A673 (cell line): Measurements from ENCODE around the gene THAP11. TPM values are rescaled to one million over a fixed set of nuclear protein-coding genes. Genes with fewer than 3 reads are reported as not detected.

Experiments used
- BruUV-seq: library from RNA; stranded (reverse); fragments of 400-500 nt; replicated peaks from 2 replicates; lab custom pipeline; 2021; lab: Mats Ljungman, UMichigan
- CTCF ChIA-PET: fragments of 300-600 bp; sonication (Branson Sonifier 250); formaldehyde crosslinking; loops from one replicate; lab custom pipeline; 2022; ENCODE audit warnings: antibody characterized with exemption; lab: Charles Lee
- POLR2A ChIA-PET: fragments of 300-600 bp; sonication (Branson Sonifier 250); formaldehyde crosslinking; loops from one replicate; lab custom pipeline; 2022; ENCODE audit warnings: antibody characterized with exemption; ENCODE audit not compliant: low non-redundant PET; lab: Charles Lee
- DNase-seq: peaks from one replicate; pipeline ENCODE4 v3.0.0-alpha.2; 2015; ENCODE audit warnings: low spot score
- H3K27ac ChIP-seq: fragments of 200-600 bp; sonication (generic); 2 replicates; pipeline ENCODE4 v1.5.1; 2016; ENCODE audit warnings: mixed run types, low read depth, mild to moderate bottlenecking, mixed read lengths, antibody characterized with exemption, low read length; ENCODE audit not compliant: poor library complexity, severe bottlenecking
- H3K27me3 ChIP-seq: fragments of 200-600 bp; sonication (generic); replicated peaks from 2 replicates; pipeline ENCODE4 v1.6.1; 2017; ENCODE audit warnings: mixed run types, low read depth, mild to moderate bottlenecking, mixed read lengths, antibody characterized with exemption, low read length; ENCODE audit not compliant: insufficient read depth, poor library complexity
- H3K36me3 ChIP-seq: fragments of 200-600 bp; sonication (generic); 2 replicates; pipeline ENCODE4 v1.6.1; 2016; ENCODE audit warnings: mixed run types, mild to moderate bottlenecking, mixed read lengths, antibody characterized with exemption, low read length; ENCODE audit not compliant: insufficient read depth, poor library complexity, severe bottlenecking
- H3K4me1 ChIP-seq: fragments of 200-600 bp; sonication (generic); 2 replicates; pipeline ENCODE4 v1.6.1; 2017; ENCODE audit warnings: mixed run types, mild to moderate bottlenecking, mixed read lengths, antibody characterized with exemption, low read length; ENCODE audit not compliant: insufficient read depth, poor library complexity, severe bottlenecking
- H3K4me3 ChIP-seq: fragments of 200-600 bp; sonication (generic); 2 replicates; pipeline ENCODE4 v1.5.1; 2016; ENCODE audit warnings: low read depth, mixed run types, mild to moderate bottlenecking, mixed read lengths, low read length; ENCODE audit not compliant: poor library complexity, severe bottlenecking
- H3K9me3 ChIP-seq: fragments of 200-600 bp; sonication (generic); 2 replicates; pipeline ENCODE4 v1.6.1; 2016; ENCODE audit warnings: mixed run types, low read depth, mild to moderate bottlenecking, mixed read lengths, antibody characterized with exemption, low read length; ENCODE audit not compliant: poor library complexity, severe bottlenecking
- CTCF ChIP-seq: fragments of 300-800, 200-600 bp; sonication (generic); conservative IDR thresholded peaks from 2 replicates; pipeline ENCODE4 v1.5.1; 2017; ENCODE audit warnings: low read depth, mild to moderate bottlenecking, antibody characterized with exemption, low read length, moderate library complexity, mixed read lengths
- EZH2 ChIP-seq: fragments of 200-600 bp; sonication (generic); IDR thresholded peaks from 2 replicates; pipeline ENCODE4 v1.6.1; 2017; ENCODE audit warnings: borderline replicate concordance, low read depth, mild to moderate bottlenecking, mixed read lengths, antibody characterized with exemption, low read length; ENCODE audit not compliant: poor library complexity, severe bottlenecking
- intact Hi-C: fragments of 100-400 bp; cut with micrococcal nuclease; formaldehyde crosslinking; loops from one replicate; pipeline ENCODE4 v1.10.0; 2022; ENCODE audit not compliant: unreplicated experiment
- total RNA-seq: library from RNA; stranded (reverse); gene quantifications from 2 replicates; pipeline ENCODE4 v1.2.3, GENCODE V29; 2021

THAP11 gene
- total RNA-seq, 1 experiment from 2014 or later = 48.9 TPM

GRCh38 chr16:67888331-67888730 is 46.2 kb downstream of the THAP11 start:
- H3K9me3 ChIP-seq = no peaks in the 10 kb centered on the region
- ChIA-PET POLR2A (no interaction called here), CTCF (no interaction called here)
- BruUV-seq = no TSS peak
- H3K27me3 ChIP-seq = no peaks in the 10 kb centered on the region
- no peak overlapping the region for H3K4me3 ChIP-seq
- no peak overlapping the region for H3K27ac ChIP-seq
- intact Hi-C loops = no loop called here
- DNase-seq = no peak
- H3K36me3 ChIP-seq = peaks cover 17% of the 10 kb centered on the region
- TF ChIP-seq CTCF = no peak
- peaks cover 11% of the 10 kb centered on the region for H3K4me1 ChIP-seq

- no peaks in the 10 kb centered on the region for H3K9me3 ChIP-seq
- no peak for DNase-seq
- H3K36me3 ChIP-seq = no peaks in the 10 kb centered on the region
- no peaks in the 10 kb centered on the region for H3K27me3 ChIP-seq
- H3K27ac ChIP-seq = peak overlapping the region; percentile 98
- TSS peak; percentile 99 for BruUV-seq
- H3K4me1 ChIP-seq = peaks cover 6% of the 10 kb centered on the region
- H3K4me3 ChIP-seq = peak overlapping the region; percentile 100
- CTCF ChIA-PET = interaction anchor here (0.6 to 1.6 kb wide), 2 partner anchors 8 to 49 kb away, joined by 3 to 5 read pairs; partner anchors contain the start of gene NRN1L
- intact Hi-C loops = no loop called here
- TF ChIP-seq EZH2 = no peak
- TF ChIP-seq CTCF = no peak
- POLR2A ChIA-PET = interaction anchor here (0.7 kb wide), 1 partner anchor 32 kb away, joined by 3 read pairs; no protein-coding TSS in a partner anchor
Measured at GRCh38 chr16:67892375-67892774, 50.3 kb downstream of the THAP11 start.

- no TSS peak for BruUV-seq
- H3K27me3 ChIP-seq = no peaks in the 10 kb centered on the region
- intact Hi-C loops = no loop called here
- no peaks in the 10 kb centered on the region for H3K9me3 ChIP-seq
- peak within 1 kb of the TSS; percentile 98 for H3K27ac ChIP-seq
- POLR2A ChIA-PET = interaction anchor here (0.7 kb wide), 1 partner anchor 31 kb away, joined by 3 read pairs; no protein-coding TSS in a partner anchor
- no peaks in the 10 kb centered on the region for H3K36me3 ChIP-seq
- CTCF ChIA-PET = interaction anchor here (1.6 kb wide), 1 partner anchor 9 kb away, joined by 5 read pairs; the partner anchor contains the start of gene NRN1L
- DNase-seq = peak; percentile 98
- TF ChIP-seq EZH2 = no peak
- TF ChIP-seq CTCF = no peak
- H3K4me3 ChIP-seq = peak within 1 kb of the TSS; percentile 100
- H3K4me1 ChIP-seq = peaks cover 6% of the 10 kb centered on the region
Measured at GRCh38 chr16:67892899-67893742, 51.0 kb downstream of the THAP11 start, which contains the start of gene PSKH1. PSKH1 (plus strand) TSS chr16:67893254; CDS start chr16:67908750, 15,496 bp downstream.

Other genes with a start within 250 kb of the THAP11 start
- 4.4 and 9.5 TPM in 2 replicates for gene CARMIL2, start 197.2 kb upstream of the THAP11 start, total RNA-seq
- 45.8 and 48.0 TPM in 2 replicates for gene ACD, start 182.1 kb upstream of the THAP11 start, total RNA-seq
- gene PARD6A, start 181.4 kb upstream of the THAP11 start, total RNA-seq = 8.6 and 8.7 TPM in 2 replicates
- gene ENKD1, start 175.6 kb upstream of the THAP11 start, total RNA-seq = 8.5 and 11.2 TPM in 2 replicates
- not detected in 2 replicates for gene C16orf86, start 175.5 kb upstream of the THAP11 start, total RNA-seq
- 22.6 and 25.1 TPM in 2 replicates for gene GFOD2, start 123.0 kb upstream of the THAP11 start, total RNA-seq
- gene RANBP10, start 35.8 kb upstream of the THAP11 start, total RNA-seq = 27.1 and 28.0 TPM in 2 replicates
- gene TSNAXIP1, start 35.4 kb upstream of the THAP11 start, total RNA-seq = 1.0 and 1.6 TPM in 2 replicates
- 197 and 217 TPM in 2 replicates for gene NUTF2, start 4.6 kb downstream of the THAP11 start, total RNA-seq
- 52.9 and 62.3 TPM in 2 replicates for gene CENPT, start 5.4 kb downstream of the THAP11 start, total RNA-seq
- 99.6 and 99.9 TPM in 2 replicates for gene EDC4, start 30.7 kb downstream of the THAP11 start, total RNA-seq
- gene NRN1L, start 42.6 kb downstream of the THAP11 start, total RNA-seq = 0.58 and 0.59 TPM in 2 replicates
- 24.2 and 27.4 TPM in 2 replicates for gene PSKH1, start 50.9 kb downstream of the THAP11 start, total RNA-seq
- gene CTRL, start 89.5 kb downstream of the THAP11 start, total RNA-seq = 2.9 and 3.2 TPM in 2 replicates
- 21.6 and 24.8 TPM in 2 replicates for gene PSMB10, start 94.5 kb downstream of the THAP11 start, total RNA-seq
- gene LCAT, start 101.8 kb downstream of the THAP11 start, total RNA-seq = 15.5 and 17.6 TPM in 2 replicates
- gene SLC12A4, start 126.3 kb downstream of the THAP11 start, total RNA-seq = 41.9 and 47.6 TPM in 2 replicates
- not detected in 2 replicates for gene DPEP3, start 138.2 kb downstream of the THAP11 start, total RNA-seq
- not detected in 2 replicates for gene DPEP2, start 157.2 kb downstream of the THAP11 start, total RNA-seq
- not detected in 2 replicates for gene DPEP2NB, start 173.6 kb downstream of the THAP11 start, total RNA-seq
- gene DDX28, start 180.9 kb downstream of the THAP11 start, total RNA-seq = 14.2 and 16.0 TPM in 2 replicates
- 19.7 and 23.5 TPM in 2 replicates for gene DUS2, start 181.0 kb downstream of the THAP11 start, total RNA-seq
- 53.7 and 56.0 TPM in 2 replicates for gene NFATC3, start 243.1 kb downstream of the THAP11 start, total RNA-seq